ENCODE results near the gene NSDHL.

DNA sequence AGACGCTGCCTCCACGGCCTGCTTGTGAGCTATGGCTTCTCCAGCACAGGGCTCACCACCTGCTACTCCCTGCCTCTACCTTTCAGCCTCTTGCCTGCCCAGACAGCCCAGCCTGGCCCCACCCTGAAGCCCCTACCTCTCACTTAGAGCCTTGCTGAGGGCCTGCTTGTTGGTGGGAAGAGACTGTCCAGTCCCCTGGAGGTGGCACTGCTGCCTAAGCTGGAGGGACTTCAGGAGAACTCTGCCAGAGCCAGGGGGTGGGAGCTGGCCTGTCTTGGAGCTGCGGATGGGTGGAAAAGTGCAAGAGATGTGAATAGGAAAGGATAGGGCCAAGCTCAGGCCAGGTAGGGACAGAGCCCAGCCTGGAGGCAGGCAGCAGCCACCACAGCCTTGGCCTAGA is 64.3 kb downstream of the NSDHL start:
- TF ChIP-seq CTCF (IDR thresholded peaks at IDR 0.05; ENCODE audit: insufficient read depth, low read depth, low read length) (no peak), EZH2 (IDR thresholded peaks at IDR 0.05; ENCODE audit: insufficient read depth, low read length) (no peak)

Measured in astrocyte (in vitro differentiated cells and primary cell).